Measurements from ENCODE around the gene PTPA. TPM values are rescaled to one million over a fixed set of nuclear protein-coding genes. Genes with fewer than 3 reads are reported as not detected.

The PTPA gene
- total RNA-seq, 3 donors from 2014 or later (not counting 1 experiment from before 2014, with no cell fraction given), result 63.2 to 69.4 (median 64.9) TPM

- WGBS (ENCODE audit: insufficient coverage), result 32% methylated on average over 45 of the region's 45 CpGs
- DNase-seq (no peak), ATAC-seq (no peak)
- Histone ChIP-seq H3K4me3 (ENCODE audit: low read length) (no peak overlapping the region), H3K9me3 (ENCODE audit: control insufficient read depth, insufficient read depth, low read length) (no peaks in the 10 kb centered on the region), H3K4me1 (ENCODE audit: control insufficient read depth, insufficient read depth, low read length) (peaks cover 39% of the 10 kb centered on the region), H3K27ac (ENCODE audit: low read length) (no peak overlapping the region), H3K27me3 (ENCODE audit: control insufficient read depth, insufficient read depth, low read length) (peaks cover 7% of the 10 kb centered on the region), H3K36me3 (ENCODE audit: control insufficient read depth, insufficient read depth, low read length) (no peaks in the 10 kb centered on the region)
- intact Hi-C loops (cut with micrococcal nuclease), result loop anchor here (5.0 kb wide), 2 partner anchors 36 to 44 kb away; no protein-coding TSS in a partner anchor
- H3K9me3 Mint-ChIP-seq, result no peaks in the 10 kb centered on the region
- H3K36me3 Mint-ChIP-seq, result no peaks in the 10 kb centered on the region
- no peak overlapping the region for H3K4me3 Mint-ChIP-seq
- peaks cover 6 to 32% of the 10 kb centered on the region in 2 donors for H3K4me1 Mint-ChIP-seq
- TF ChIP-seq CTCF (IDR thresholded peaks at IDR 0.05), result no peak
- no peak overlapping the region for H3K27ac Mint-ChIP-seq
- no peaks in the 10 kb centered on the region for H3K27me3 Mint-ChIP-seq (ENCODE audit: low read depth in 2 of 2)
These were observed 67.6 kb downstream of the PTPA start for GRCh38 chr9:129178568-129179382.

DNA sequence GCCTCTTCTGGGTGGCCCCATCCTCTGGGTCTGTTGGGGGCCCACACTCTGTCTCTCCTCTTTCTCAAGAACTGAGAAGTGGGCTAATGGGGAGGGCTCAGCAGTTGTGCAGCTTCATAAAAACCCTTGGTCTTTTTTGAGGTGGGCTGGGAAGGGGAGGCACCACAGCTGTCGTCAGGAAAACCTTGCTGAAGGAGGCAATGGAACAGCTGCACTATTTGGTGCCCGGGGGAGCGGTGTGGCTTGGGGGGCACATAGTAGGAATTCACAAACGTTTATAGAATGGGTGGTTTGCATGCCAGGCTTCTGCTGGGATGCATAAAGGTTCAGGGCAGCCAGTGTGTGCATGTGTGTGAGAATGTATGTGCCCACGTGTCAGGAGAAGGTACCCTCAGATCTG lies 70.0 kb downstream of the PTPA start:
- Histone ChIP-seq H3K27me3 (ENCODE audit: control insufficient read depth, insufficient read depth, low read length) (peaks cover 7% of the 10 kb centered on the region), H3K36me3 (ENCODE audit: control insufficient read depth, insufficient read depth, low read length) (no peaks in the 10 kb centered on the region), H3K9me3 (ENCODE audit: control insufficient read depth, insufficient read depth, low read length) (no peaks in the 10 kb centered on the region), H3K27ac (ENCODE audit: low read length) (no peak overlapping the region), H3K4me3 (ENCODE audit: low read length) (no peak overlapping the region), H3K4me1 (ENCODE audit: control insufficient read depth, insufficient read depth, low read length) (peaks cover 15% of the 10 kb centered on the region)
- DNase-seq (no peak), ATAC-seq (no peak)
- H3K4me1 Mint-ChIP-seq, result peaks cover 0 to 11% of the 10 kb centered on the region in 2 donors
- H3K27ac Mint-ChIP-seq, result no peak overlapping the region
- no peak for TF ChIP-seq CTCF (IDR thresholded peaks at IDR 0.05)
- 79% methylated on average over 5 of the region's 5 CpGs for WGBS (ENCODE audit: insufficient coverage)
- H3K4me3 Mint-ChIP-seq, result no peak overlapping the region
- no peaks in the 10 kb centered on the region for H3K9me3 Mint-ChIP-seq
- intact Hi-C loops (cut with micrococcal nuclease), result no loop called here
- H3K36me3 Mint-ChIP-seq, result no peaks in the 10 kb centered on the region
- no peaks in the 10 kb centered on the region for H3K27me3 Mint-ChIP-seq (ENCODE audit: low read depth in 2 of 2)

- Mint-ChIP-seq H3K4me3 (no peak overlapping the region), H3K36me3 (no peaks in the 10 kb centered on the region), H3K4me1 (peaks cover 0 to 6% of the 10 kb centered on the region in 2 donors), H3K9me3 (no peaks in the 10 kb centered on the region), H3K27ac (no peak overlapping the region), H3K27me3 (ENCODE audit: low read depth in 2 of 2) (no peaks in the 10 kb centered on the region)
- ATAC-seq, result no peak
- peaks cover 6% of the 10 kb centered on the region for H3K4me1 ChIP-seq (ENCODE audit: control insufficient read depth, insufficient read depth, low read length)
- intact Hi-C loops (cut with micrococcal nuclease), result no loop called here
- DNase-seq, result no peak
- H3K36me3 ChIP-seq (ENCODE audit: control insufficient read depth, insufficient read depth, low read length), result no peaks in the 10 kb centered on the region
- TF ChIP-seq CTCF (IDR thresholded peaks at IDR 0.05), result no peak
- peaks cover 2% of the 10 kb centered on the region for H3K9me3 ChIP-seq (ENCODE audit: control insufficient read depth, insufficient read depth, low read length)
- 91% methylated on average over 4 of the region's 4 CpGs for WGBS (ENCODE audit: insufficient coverage)
- no peak overlapping the region for H3K4me3 ChIP-seq (ENCODE audit: low read length)
- H3K27me3 ChIP-seq (ENCODE audit: control insufficient read depth, insufficient read depth, low read length), result peaks cover 7% of the 10 kb centered on the region
- H3K27ac ChIP-seq (ENCODE audit: low read length), result no peak overlapping the region
These were observed 70.9 kb downstream of the PTPA start for GRCh38 chr9:129182122-129182521.

All from natural killer cell (primary cell).